ENCODE measurements around the gene OR1S1.
"Not testable (repeated sequence)": the region's sequence is repeated elsewhere in the genome, so short reads cannot be mapped to it uniquely, and the experiment has no call there.

The OR1S1 gene

DNA sequence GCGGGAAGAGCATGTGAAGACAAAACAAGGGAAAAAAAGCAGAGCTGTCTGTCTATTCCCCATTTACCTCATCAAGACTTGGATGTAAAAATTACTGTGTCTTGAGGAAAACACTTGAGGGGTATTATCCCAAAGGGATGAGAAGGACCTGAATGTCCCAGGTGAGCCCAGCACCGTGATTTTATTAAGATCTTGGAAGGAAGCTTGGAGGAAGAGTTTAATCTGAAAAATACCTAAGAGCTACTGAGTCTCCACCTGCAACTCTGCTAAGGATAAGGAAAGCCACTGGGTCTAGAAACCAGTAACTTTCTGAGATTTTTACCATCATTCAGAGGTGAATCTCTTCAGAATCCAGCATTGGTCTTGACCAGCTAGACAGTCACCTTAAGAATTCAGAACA, at the start of gene OR1S1:
TSS of gene OR1S1 (plus strand) at position 301 of the 400 bp plus-strand sequence.
- not testable (repeated sequence) for H3K79me2 ChIP-seq (ENCODE audit: control insufficient read depth, low read length); H3K27me3 ChIP-seq (ENCODE audit: control insufficient read depth, low read length); H4K20me1 ChIP-seq (ENCODE audit: control insufficient read depth, insufficient read depth, low read depth, low read length); H3K4me3 ChIP-seq (ENCODE audit: low read length); H3K9me2 ChIP-seq (replicated peaks; ENCODE audit: control insufficient read depth, low read length); H3F3A ChIP-seq (ENCODE audit: control insufficient read depth, insufficient read depth); H3K27ac ChIP-seq (ENCODE audit: low read depth, low read length); H3K36me3 ChIP-seq (ENCODE audit: control insufficient read depth, low read length); H3K4me1 ChIP-seq (ENCODE audit: control insufficient read depth, low read length); H3K4me2 ChIP-seq (ENCODE audit: low read length); H3K9me3 ChIP-seq (ENCODE audit: control insufficient read depth, insufficient read depth, low read length)

- no peaks in the 10 kb centered on the region for H3K79me2 ChIP-seq (ENCODE audit: control insufficient read depth, low read length)
- no peaks in the 10 kb centered on the region for H3K9me3 ChIP-seq (ENCODE audit: control insufficient read depth, insufficient read depth, low read length)
- no peak overlapping the region for H3K4me3 ChIP-seq (ENCODE audit: low read length)
- no peak overlapping the region for H3K4me2 ChIP-seq (ENCODE audit: low read length)
- H3K9me2 ChIP-seq (replicated peaks; ENCODE audit: control insufficient read depth, low read length): no peaks in the 10 kb centered on the region
- no peaks in the 10 kb centered on the region for H3K4me1 ChIP-seq (ENCODE audit: control insufficient read depth, low read length)
- no peaks in the 10 kb centered on the region for H4K20me1 ChIP-seq (ENCODE audit: control insufficient read depth, insufficient read depth, low read depth, low read length)
- TF ChIP-seq EZH2phosphoT487 (IDR thresholded peaks at IDR 0.05; ENCODE audit: borderline replicate concordance, low read length): no peak
- TF ChIP-seq CTCF (IDR thresholded peaks at IDR 0.05; ENCODE audit: low read depth, low read length, poor library complexity, severe bottlenecking): no peak
- no peaks in the 10 kb centered on the region for H3K27me3 ChIP-seq (ENCODE audit: control insufficient read depth, low read length)
- H3F3A ChIP-seq (ENCODE audit: control insufficient read depth, insufficient read depth): no peaks in the 10 kb centered on the region
- H3K36me3 ChIP-seq (ENCODE audit: control insufficient read depth, low read length): no peaks in the 10 kb centered on the region
- no peak overlapping the region for H3K27ac ChIP-seq (ENCODE audit: low read depth, low read length)
Observed at GRCh38 chr11:58164389-58164788, 48.1 kb upstream of the OR1S1 start.

GRCh38 chr11:58164990-58165389, 47.5 kb upstream of the OR1S1 start:
- H3F3A ChIP-seq (ENCODE audit: control insufficient read depth, insufficient read depth): no peaks in the 10 kb centered on the region
- H3K79me2 ChIP-seq (ENCODE audit: control insufficient read depth, low read length): no peaks in the 10 kb centered on the region
- H3K27ac ChIP-seq (ENCODE audit: low read depth, low read length): no peak overlapping the region
- H3K9me3 ChIP-seq (ENCODE audit: control insufficient read depth, insufficient read depth, low read length): no peaks in the 10 kb centered on the region
- H3K36me3 ChIP-seq (ENCODE audit: control insufficient read depth, low read length): no peaks in the 10 kb centered on the region
- no peak overlapping the region for H3K4me3 ChIP-seq (ENCODE audit: low read length)
- H3K4me1 ChIP-seq (ENCODE audit: control insufficient read depth, low read length): no peaks in the 10 kb centered on the region
- no peaks in the 10 kb centered on the region for H3K9me2 ChIP-seq (replicated peaks; ENCODE audit: control insufficient read depth, low read length)
- H3K27me3 ChIP-seq (ENCODE audit: control insufficient read depth, low read length): no peaks in the 10 kb centered on the region
- H4K20me1 ChIP-seq (ENCODE audit: control insufficient read depth, insufficient read depth, low read depth, low read length): no peaks in the 10 kb centered on the region
- TF ChIP-seq EZH2phosphoT487 (IDR thresholded peaks at IDR 0.05; ENCODE audit: borderline replicate concordance, low read length): no peak
- no peak for TF ChIP-seq CTCF (IDR thresholded peaks at IDR 0.05; ENCODE audit: low read depth, low read length, poor library complexity, severe bottlenecking)
- H3K4me2 ChIP-seq (ENCODE audit: low read length): no peak overlapping the region

- no peaks in the 10 kb centered on the region for H3K27me3 ChIP-seq (ENCODE audit: control insufficient read depth, low read length)
- no peaks in the 10 kb centered on the region for H3K79me2 ChIP-seq (ENCODE audit: control insufficient read depth, low read length)
- no peaks in the 10 kb centered on the region for H3K36me3 ChIP-seq (ENCODE audit: control insufficient read depth, low read length)
- H3K9me2 ChIP-seq (replicated peaks; ENCODE audit: control insufficient read depth, low read length): no peaks in the 10 kb centered on the region
- H4K20me1 ChIP-seq (ENCODE audit: control insufficient read depth, insufficient read depth, low read depth, low read length): no peaks in the 10 kb centered on the region
- H3K4me2 ChIP-seq (ENCODE audit: low read length): no peak overlapping the region
- TF ChIP-seq CTCF (IDR thresholded peaks at IDR 0.05; ENCODE audit: low read depth, low read length, poor library complexity, severe bottlenecking): no peak
- TF ChIP-seq EZH2phosphoT487 (IDR thresholded peaks at IDR 0.05; ENCODE audit: borderline replicate concordance, low read length): no peak
- H3F3A ChIP-seq (ENCODE audit: control insufficient read depth, insufficient read depth): no peaks in the 10 kb centered on the region
- no peaks in the 10 kb centered on the region for H3K9me3 ChIP-seq (ENCODE audit: control insufficient read depth, insufficient read depth, low read length)
- H3K27ac ChIP-seq (ENCODE audit: low read depth, low read length): no peak overlapping the region
- no peaks in the 10 kb centered on the region for H3K4me1 ChIP-seq (ENCODE audit: control insufficient read depth, low read length)
- H3K4me3 ChIP-seq (ENCODE audit: low read length): no peak overlapping the region
Observed at GRCh38 chr11:58165504-58166106, 46.9 kb upstream of the OR1S1 start.

Measured in DOHH2 (cell line).